ENCODE measurements around the gene SYNGR3. TPM values are rescaled to one million over a fixed set of nuclear protein-coding genes. Genes with fewer than 3 reads are reported as not detected.

SYNGR3 gene
- total and polyA plus RNA-seq, 2 of the 13 experiments (the other 11 are each of a cell fraction or from before 2014, with no cell fraction given) = 0.97 to 5.7 TPM

DNA sequence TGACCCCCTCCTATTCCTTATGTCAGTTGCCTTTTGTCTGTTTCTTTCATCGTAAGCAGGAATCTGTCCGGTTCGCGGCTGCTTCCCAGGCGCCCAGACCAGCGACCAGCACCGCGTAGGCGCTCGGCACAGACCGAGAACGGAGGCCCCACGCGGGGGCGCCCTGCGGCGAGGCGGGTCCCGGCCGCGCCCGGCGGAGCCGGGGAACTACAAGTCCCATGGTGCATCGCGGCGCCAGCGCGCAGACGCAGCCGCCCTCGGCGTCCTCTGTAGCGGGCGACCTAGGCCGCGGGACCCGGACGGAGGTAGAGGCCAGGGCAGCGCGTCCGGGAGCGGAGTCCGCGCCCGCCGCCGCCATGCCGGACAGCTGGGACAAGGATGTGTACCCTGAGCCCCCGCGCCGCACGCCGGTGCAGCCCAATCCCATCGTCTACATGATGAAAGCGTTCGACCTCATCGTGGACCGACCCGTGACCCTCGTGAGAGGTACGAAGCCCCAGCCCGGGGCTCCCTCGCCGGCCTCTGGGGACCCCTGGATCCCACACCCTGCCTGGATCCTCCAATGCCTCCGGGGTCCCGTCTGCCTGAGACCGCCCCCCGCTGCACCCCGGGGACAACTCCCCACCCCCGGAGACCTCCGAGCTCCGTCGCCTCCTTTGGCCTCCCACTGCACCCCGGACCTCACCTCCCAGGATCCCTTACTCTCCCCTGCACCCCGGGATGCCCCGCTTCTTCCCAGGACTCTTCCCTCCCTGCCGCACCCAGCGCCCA, 30.3 kb upstream of the SYNGR3 start, which contains the start of gene NDUFB10 (continued):
- TF ChIP-seq, protein P1, sequence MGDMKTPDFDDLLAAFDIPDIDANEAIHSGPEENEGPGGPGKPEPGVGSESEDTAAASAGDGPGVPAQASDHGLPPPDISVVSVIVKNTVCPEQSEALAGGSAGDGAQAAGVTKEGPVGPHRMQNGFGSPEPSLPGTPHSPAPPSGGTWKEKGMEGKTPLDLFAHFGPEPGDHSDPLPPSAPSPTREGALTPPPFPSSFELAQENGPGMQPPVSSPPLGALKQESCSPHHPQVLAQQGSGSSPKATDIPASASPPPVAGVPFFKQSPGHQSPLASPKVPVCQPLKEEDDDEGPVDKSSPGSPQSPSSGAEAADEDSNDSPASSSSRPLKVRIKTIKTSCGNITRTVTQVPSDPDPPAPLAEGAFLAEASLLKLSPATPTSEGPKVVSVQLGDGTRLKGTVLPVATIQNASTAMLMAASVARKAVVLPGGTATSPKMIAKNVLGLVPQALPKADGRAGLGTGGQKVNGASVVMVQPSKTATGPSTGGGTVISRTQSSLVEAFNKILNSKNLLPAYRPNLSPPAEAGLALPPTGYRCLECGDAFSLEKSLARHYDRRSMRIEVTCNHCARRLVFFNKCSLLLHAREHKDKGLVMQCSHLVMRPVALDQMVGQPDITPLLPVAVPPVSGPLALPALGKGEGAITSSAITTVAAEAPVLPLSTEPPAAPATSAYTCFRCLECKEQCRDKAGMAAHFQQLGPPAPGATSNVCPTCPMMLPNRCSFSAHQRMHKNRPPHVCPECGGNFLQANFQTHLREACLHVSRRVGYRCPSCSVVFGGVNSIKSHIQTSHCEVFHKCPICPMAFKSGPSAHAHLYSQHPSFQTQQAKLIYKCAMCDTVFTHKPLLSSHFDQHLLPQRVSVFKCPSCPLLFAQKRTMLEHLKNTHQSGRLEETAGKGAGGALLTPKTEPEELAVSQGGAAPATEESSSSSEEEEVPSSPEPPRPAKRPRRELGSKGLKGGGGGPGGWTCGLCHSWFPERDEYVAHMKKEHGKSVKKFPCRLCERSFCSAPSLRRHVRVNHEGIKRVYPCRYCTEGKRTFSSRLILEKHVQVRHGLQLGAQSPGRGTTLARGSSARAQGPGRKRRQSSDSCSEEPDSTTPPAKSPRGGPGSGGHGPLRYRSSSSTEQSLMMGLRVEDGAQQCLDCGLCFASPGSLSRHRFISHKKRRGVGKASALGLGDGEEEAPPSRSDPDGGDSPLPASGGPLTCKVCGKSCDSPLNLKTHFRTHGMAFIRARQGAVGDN (CRISPR knock-in tag; IDR thresholded peaks at IDR 0.05) = peak; percentile 87
- TF ChIP-seq, protein P2, sequence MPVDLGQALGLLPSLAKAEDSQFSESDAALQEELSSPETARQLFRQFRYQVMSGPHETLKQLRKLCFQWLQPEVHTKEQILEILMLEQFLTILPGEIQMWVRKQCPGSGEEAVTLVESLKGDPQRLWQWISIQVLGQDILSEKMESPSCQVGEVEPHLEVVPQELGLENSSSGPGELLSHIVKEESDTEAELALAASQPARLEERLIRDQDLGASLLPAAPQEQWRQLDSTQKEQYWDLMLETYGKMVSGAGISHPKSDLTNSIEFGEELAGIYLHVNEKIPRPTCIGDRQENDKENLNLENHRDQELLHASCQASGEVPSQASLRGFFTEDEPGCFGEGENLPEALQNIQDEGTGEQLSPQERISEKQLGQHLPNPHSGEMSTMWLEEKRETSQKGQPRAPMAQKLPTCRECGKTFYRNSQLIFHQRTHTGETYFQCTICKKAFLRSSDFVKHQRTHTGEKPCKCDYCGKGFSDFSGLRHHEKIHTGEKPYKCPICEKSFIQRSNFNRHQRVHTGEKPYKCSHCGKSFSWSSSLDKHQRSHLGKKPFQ (CRISPR knock-in tag; IDR thresholded peaks at IDR 0.05; ENCODE audit: insufficient replicate concordance) = peak; percentile 40
- TF ChIP-seq HNF4G (IDR thresholded peaks at IDR 0.05; ENCODE audit: borderline replicate concordance, low read depth, low read length) = no peak
- peak; percentile 63; the same call in 1 of the 2 replicates for TF ChIP-seq HNF4G (CRISPR knock-in tag; IDR thresholded peaks at IDR 0.05; ENCODE audit: borderline replicate concordance, low read depth)
- TF ChIP-seq ZFP37 (CRISPR knock-in tag; IDR thresholded peaks at IDR 0.05; ENCODE audit: borderline replicate concordance) = 0 out of 2 replicates have a peak, but pooled peaks have one; percentile 43
- no peak for TF ChIP-seq RBAK (CRISPR knock-in tag; IDR thresholded peaks at IDR 0.05)
- no peak; a peak in 1 of 4 replicates for TF ChIP-seq NR2F1 (CRISPR knock-in tag; IDR thresholded peaks at IDR 0.05)
- TF ChIP-seq ZNF616 (CRISPR knock-in tag; IDR thresholded peaks at IDR 0.05; ENCODE audit: low read depth) = 0 out of 2 replicates have a peak, but pooled peaks have one; percentile 37
- TF ChIP-seq ZNF724P (CRISPR knock-in tag; IDR thresholded peaks at IDR 0.05; ENCODE audit: borderline replicate concordance) = peak; percentile 25; the same call in 1 of the 2 replicates
- peak; percentile 39; the same call in 1 of the 2 replicates for TF ChIP-seq HNF4A (CRISPR knock-in tag; IDR thresholded peaks at IDR 0.05)
- peak; percentile 64; the same call in 1 of the 2 replicates for TF ChIP-seq REPIN1 (CRISPR knock-in tag; IDR thresholded peaks at IDR 0.05; ENCODE audit: borderline replicate concordance, low read depth)
- peak; percentile 78; the same call in 1 of the 2 replicates for TF ChIP-seq IRF2 (CRISPR knock-in tag; IDR thresholded peaks at IDR 0.05)
- peak; percentile 59; the same call in 1 of the 2 replicates for TF ChIP-seq TOPORS (CRISPR knock-in tag; IDR thresholded peaks at IDR 0.05)
- TF ChIP-seq ZNF670 (CRISPR knock-in tag; IDR thresholded peaks at IDR 0.05; ENCODE audit: borderline replicate concordance) = peak; percentile 61; the same call in 1 of the 2 replicates
- peak; percentile 52; the same call in 1 of the 2 replicates for TF ChIP-seq ZNF264 (CRISPR knock-in tag; IDR thresholded peaks at IDR 0.05)
- TF ChIP-seq SP1 (IDR thresholded peaks at IDR 0.05) = no peak
- TF ChIP-seq SP1 (CRISPR knock-in tag; IDR thresholded peaks at IDR 0.05) = no peak
- TF ChIP-seq, protein P3, sequence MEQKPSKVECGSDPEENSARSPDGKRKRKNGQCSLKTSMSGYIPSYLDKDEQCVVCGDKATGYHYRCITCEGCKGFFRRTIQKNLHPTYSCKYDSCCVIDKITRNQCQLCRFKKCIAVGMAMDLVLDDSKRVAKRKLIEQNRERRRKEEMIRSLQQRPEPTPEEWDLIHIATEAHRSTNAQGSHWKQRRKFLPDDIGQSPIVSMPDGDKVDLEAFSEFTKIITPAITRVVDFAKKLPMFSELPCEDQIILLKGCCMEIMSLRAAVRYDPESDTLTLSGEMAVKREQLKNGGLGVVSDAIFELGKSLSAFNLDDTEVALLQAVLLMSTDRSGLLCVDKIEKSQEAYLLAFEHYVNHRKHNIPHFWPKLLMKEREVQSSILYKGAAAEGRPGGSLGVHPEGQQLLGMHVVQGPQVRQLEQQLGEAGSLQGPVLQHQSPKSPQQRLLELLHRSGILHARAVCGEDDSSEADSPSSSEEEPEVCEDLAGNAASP (CRISPR knock-in tag; IDR thresholded peaks at IDR 0.05; ENCODE audit: borderline replicate concordance) = 0 out of 2 replicates have a peak, but pooled peaks have one; percentile 27

All from HepG2 (cell line).